ENCODE results near the gene GRIN2B. TPM values are rescaled to one million over a fixed set of nuclear protein-coding genes. Genes with fewer than 3 reads are reported as not detected.

GRIN2B gene
- total and polyA plus RNA-seq, 2 of the 13 experiments (the other 11 are each of a cell fraction or from before 2014, with no cell fraction given), result 0.05 to 0.13 TPM

DNA sequence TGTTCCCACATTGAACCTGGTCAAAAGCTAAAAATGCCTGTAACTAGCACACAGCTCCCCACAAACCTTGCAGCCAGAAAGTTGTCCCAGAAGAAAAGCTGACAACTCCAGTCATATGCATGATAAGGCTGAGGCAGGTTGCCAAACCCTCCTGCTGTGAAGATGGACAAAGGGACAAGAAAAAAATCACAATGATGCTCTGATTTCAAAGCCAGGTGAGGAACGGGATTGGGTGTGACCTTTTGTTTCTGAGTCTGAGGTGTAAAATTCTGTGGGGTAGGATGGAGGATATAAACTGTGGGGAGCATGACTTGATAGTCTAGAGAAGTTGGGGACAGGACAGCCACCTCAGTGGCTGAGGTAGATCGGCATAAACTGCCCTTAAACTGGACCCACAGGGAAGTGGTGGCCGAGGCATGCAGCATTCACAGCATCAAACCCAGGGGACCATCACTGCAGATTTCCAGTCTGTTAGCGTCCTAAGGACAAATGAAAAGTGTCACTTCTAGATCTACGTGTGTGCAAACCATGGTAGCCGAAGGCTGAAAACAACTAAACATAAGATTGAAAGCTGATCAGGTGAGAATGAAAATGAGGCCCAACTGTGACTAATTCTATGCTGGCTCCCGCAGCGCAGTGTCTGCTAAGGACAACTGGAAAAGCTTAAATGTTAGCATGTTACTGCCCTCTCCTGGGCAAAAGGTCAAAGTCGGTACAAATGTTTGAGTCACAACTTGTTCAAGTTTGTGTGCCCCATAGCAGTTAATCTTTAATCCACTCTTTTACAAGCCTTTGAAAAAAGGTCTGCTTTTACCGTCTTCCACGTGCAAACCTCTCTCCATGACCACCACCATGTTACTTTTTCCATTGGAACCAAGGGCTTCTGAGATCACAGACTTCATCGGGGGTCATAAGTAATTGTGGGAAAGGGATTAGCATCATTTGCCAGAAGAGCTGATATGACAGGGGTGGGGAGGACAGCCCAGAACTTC is 39.8 kb downstream of the GRIN2B start (continued):
- TF ChIP-seq FOSL2 (CRISPR knock-in tag; IDR thresholded peaks at IDR 0.05) (peak; percentile 86), SMC3 (IDR thresholded peaks at IDR 0.05; ENCODE audit: low read length) (peak; percentile 53), ZNF7 (CRISPR knock-in tag; IDR thresholded peaks at IDR 0.05) (peak; percentile 71), THAP11 (CRISPR knock-in tag; IDR thresholded peaks at IDR 0.05) (no peak), SCMH1 (CRISPR knock-in tag; IDR thresholded peaks at IDR 0.05; ENCODE audit: borderline replicate concordance) (no peak), KLF16 (CRISPR knock-in tag; IDR thresholded peaks at IDR 0.05) (0 out of 4 replicates have a peak, but pooled peaks of 1 of the 2 experiments have one; percentile 28), RXRB (CRISPR knock-in tag; IDR thresholded peaks at IDR 0.05; ENCODE audit: borderline replicate concordance) (peak; percentile 65), STAG1 (CRISPR knock-in tag; IDR thresholded peaks at IDR 0.05) (peak; percentile 79), ZFY (CRISPR knock-in tag; IDR thresholded peaks at IDR 0.05) (no peak), NR2F6 (IDR thresholded peaks at IDR 0.05) (peak; percentile 13; the same call in 1 of the 2 replicates), NR2F6 (CRISPR knock-in tag; IDR thresholded peaks at IDR 0.05) (peak; percentile 39; the same call in 1 of the 2 replicates), RARA (CRISPR knock-in tag; IDR thresholded peaks at IDR 0.05) (peak; percentile 21; the same call in 1 of the 2 replicates)
- TF ChIP-seq, protein P1, sequence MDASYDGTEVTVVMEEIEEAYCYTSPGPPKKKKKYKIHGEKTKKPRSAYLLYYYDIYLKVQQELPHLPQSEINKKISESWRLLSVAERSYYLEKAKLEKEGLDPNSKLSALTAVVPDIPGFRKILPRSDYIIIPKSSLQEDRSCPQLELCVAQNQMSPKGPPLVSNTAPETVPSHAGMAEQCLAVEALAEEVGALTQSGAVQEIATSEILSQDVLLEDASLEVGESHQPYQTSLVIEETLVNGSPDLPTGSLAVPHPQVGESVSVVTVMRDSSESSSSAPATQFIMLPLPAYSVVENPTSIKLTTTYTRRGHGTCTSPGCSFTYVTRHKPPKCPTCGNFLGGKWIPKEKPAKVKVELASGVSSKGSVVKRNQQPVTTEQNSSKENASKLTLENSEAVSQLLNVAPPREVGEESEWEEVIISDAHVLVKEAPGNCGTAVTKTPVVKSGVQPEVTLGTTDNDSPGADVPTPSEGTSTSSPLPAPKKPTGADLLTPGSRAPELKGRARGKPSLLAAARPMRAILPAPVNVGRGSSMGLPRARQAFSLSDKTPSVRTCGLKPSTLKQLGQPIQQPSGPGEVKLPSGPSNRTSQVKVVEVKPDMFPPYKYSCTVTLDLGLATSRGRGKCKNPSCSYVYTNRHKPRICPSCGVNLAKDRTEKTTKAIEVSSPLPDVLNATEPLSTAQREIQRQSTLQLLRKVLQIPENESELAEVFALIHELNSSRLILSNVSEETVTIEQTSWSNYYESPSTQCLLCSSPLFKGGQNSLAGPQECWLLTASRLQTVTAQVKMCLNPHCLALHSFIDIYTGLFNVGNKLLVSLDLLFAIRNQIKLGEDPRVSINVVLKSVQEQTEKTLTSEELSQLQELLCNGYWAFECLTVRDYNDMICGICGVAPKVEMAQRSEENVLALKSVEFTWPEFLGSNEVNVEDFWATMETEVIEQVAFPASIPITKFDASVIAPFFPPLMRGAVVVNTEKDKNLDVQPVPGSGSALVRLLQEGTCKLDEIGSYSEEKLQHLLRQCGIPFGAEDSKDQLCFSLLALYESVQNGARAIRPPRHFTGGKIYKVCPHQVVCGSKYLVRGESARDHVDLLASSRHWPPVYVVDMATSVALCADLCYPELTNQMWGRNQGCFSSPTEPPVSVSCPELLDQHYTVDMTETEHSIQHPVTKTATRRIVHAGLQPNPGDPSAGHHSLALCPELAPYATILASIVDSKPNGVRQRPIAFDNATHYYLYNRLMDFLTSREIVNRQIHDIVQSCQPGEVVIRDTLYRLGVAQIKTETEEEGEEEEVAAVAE (CRISPR knock-in tag; IDR thresholded peaks at IDR 0.05; ENCODE audit: borderline replicate concordance), result no peak
- TF ChIP-seq, protein P2, sequence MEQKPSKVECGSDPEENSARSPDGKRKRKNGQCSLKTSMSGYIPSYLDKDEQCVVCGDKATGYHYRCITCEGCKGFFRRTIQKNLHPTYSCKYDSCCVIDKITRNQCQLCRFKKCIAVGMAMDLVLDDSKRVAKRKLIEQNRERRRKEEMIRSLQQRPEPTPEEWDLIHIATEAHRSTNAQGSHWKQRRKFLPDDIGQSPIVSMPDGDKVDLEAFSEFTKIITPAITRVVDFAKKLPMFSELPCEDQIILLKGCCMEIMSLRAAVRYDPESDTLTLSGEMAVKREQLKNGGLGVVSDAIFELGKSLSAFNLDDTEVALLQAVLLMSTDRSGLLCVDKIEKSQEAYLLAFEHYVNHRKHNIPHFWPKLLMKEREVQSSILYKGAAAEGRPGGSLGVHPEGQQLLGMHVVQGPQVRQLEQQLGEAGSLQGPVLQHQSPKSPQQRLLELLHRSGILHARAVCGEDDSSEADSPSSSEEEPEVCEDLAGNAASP (CRISPR knock-in tag; IDR thresholded peaks at IDR 0.05; ENCODE audit: borderline replicate concordance), result peak; percentile 51; the same call in 1 of the 2 replicates
- TF ChIP-seq, protein P3, sequence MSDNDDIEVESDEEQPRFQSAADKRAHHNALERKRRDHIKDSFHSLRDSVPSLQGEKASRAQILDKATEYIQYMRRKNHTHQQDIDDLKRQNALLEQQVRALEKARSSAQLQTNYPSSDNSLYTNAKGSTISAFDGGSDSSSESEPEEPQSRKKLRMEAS (IDR thresholded peaks at IDR 0.05), result peak; percentile 22; the same call in 1 of the 2 replicates
- TF ChIP-seq, protein P4, sequence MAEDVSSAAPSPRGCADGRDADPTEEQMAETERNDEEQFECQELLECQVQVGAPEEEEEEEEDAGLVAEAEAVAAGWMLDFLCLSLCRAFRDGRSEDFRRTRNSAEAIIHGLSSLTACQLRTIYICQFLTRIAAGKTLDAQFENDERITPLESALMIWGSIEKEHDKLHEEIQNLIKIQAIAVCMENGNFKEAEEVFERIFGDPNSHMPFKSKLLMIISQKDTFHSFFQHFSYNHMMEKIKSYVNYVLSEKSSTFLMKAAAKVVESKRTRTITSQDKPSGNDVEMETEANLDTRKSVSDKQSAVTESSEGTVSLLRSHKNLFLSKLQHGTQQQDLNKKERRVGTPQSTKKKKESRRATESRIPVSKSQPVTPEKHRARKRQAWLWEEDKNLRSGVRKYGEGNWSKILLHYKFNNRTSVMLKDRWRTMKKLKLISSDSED (CRISPR knock-in tag; IDR thresholded peaks at IDR 0.05), result no peak
- TF ChIP-seq, protein P5, sequence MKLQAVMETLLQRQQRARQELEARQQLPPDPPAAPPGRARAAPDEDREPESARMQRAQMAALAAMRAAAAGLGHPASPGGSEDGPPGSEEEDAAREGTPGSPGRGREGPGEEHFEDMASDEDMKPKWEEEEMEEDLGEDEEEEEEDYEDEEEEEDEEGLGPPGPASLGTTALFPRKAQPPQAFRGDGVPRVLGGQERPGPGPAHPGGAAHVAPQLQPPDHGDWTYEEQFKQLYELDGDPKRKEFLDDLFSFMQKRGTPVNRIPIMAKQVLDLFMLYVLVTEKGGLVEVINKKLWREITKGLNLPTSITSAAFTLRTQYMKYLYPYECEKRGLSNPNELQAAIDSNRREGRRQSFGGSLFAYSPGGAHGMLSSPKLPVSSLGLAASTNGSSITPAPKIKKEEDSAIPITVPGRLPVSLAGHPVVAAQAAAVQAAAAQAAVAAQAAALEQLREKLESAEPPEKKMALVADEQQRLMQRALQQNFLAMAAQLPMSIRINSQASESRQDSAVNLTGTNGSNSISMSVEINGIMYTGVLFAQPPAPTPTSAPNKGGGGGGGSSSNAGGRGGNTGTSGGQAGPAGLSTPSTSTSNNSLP (IDR thresholded peaks at IDR 0.05; ENCODE audit: low read depth, low read length), result peak; percentile 40; the same call in 1 of the 2 replicates
- TF ChIP-seq, protein P6, sequence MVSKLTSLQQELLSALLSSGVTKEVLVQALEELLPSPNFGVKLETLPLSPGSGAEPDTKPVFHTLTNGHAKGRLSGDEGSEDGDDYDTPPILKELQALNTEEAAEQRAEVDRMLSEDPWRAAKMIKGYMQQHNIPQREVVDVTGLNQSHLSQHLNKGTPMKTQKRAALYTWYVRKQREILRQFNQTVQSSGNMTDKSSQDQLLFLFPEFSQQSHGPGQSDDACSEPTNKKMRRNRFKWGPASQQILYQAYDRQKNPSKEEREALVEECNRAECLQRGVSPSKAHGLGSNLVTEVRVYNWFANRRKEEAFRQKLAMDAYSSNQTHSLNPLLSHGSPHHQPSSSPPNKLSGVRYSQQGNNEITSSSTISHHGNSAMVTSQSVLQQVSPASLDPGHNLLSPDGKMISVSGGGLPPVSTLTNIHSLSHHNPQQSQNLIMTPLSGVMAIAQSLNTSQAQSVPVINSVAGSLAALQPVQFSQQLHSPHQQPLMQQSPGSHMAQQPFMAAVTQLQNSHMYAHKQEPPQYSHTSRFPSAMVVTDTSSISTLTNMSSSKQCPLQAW (CRISPR knock-in tag; IDR thresholded peaks at IDR 0.05), result peak; percentile 67

Measured in HepG2 (cell line).